ENCODE results near the gene RSPH6A. TPM values are rescaled to one million over a fixed set of nuclear protein-coding genes. Genes with fewer than 3 reads are reported as not detected.
A peak's percentile ranks its signal among the peaks of the same experiment; 100 is the strongest.

The RSPH6A gene
- total and polyA plus RNA-seq, 2 of the 13 experiments (the other 11 are each of a cell fraction or from before 2014, with no cell fraction given) = 0.07 TPM; not detected in 1

DNA sequence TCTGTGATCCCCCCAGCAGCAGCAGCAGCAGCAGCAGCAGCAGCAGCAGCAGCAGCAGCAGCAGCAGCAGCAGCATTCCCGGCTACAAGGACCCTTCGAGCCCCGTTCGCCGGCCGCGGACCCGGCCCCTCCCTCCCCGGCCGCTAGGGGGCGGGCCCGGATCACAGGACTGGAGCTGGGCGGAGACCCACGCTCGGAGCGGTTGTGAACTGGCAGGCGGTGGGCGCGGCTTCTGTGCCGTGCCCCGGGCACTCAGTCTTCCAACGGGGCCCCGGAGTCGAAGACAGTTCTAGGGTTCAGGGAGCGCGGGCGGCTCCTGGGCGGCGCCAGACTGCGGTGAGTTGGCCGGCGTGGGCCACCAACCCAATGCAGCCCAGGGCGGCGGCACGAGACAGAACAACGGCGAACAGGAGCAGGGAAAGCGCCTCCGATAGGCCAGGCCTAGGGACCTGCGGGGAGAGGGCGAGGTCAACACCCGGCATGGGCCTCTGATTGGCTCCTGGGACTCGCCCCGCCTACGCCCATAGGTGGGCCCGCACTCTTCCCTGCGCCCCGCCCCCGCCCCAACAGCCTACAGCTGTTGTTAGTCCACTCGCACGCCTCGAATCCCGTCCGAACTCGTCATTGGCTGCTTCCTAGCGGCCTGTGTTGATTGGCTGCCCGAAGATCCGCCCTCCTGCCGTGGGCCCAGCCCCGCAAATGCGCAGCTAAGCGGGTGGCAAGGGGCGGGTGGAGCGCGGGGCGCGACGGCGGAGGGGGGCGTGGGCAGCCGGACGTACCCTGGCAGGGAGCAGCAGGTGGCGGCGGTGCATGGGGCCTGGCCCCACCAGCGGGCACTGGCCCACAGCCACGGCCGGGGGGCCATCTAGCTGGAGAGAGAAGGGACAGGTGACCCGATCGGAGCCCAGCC, 44.7 kb downstream of the RSPH6A start (continued):
- TF ChIP-seq NONO (IDR thresholded peaks at IDR 0.05) = no peak
- peak; percentile 93 for TF ChIP-seq NONO (CRISPR knock-in tag; conservative IDR thresholded peaks at IDR 0.05)
- TF ChIP-seq ZBTB7B (CRISPR knock-in tag; IDR thresholded peaks at IDR 0.05) = peak; percentile 53; the same call in 1 of the 2 replicates
- no peak for TF ChIP-seq MAFG (CRISPR knock-in tag; IDR thresholded peaks at IDR 0.05)
- 0 out of 2 replicates have a peak, but pooled peaks have one; percentile 35 for TF ChIP-seq FIP1L1 (IDR thresholded peaks at IDR 0.05; ENCODE audit: borderline replicate concordance, insufficient read depth, low read depth, low read length)
- peak; percentile 33; the same call in 1 of the 2 replicates for TF ChIP-seq FOSL1 (CRISPR knock-in tag; IDR thresholded peaks at IDR 0.05; ENCODE audit: borderline replicate concordance)
- peak; percentile 93 for TF ChIP-seq ZFX (CRISPR knock-in tag; IDR thresholded peaks at IDR 0.05; ENCODE audit: low read depth)
- TF ChIP-seq ZFP36 (IDR thresholded peaks at IDR 0.05; ENCODE audit: borderline replicate concordance, low read depth, low read length, partially characterized antibody) = no peak
- no peak for TF ChIP-seq AFF4 (CRISPR knock-in tag; IDR thresholded peaks at IDR 0.05)
- TF ChIP-seq RFXAP (CRISPR knock-in tag; IDR thresholded peaks at IDR 0.05; ENCODE audit: borderline replicate concordance) = peak; percentile 92; the same call in 1 of the 2 replicates
- TF ChIP-seq ZNF556 (CRISPR knock-in tag; IDR thresholded peaks at IDR 0.05; ENCODE audit: borderline replicate concordance) = peak; percentile 30; the same call in 1 of the 2 replicates
- no peak for TF ChIP-seq ZNF235 (CRISPR knock-in tag; IDR thresholded peaks at IDR 0.05; ENCODE audit: borderline replicate concordance)
- no peak for TF ChIP-seq CCAR2 (optimal IDR thresholded peaks at IDR 0.05; ENCODE audit: low read depth, low read length)
- no peak for TF ChIP-seq NAIF1 (CRISPR knock-in tag; IDR thresholded peaks at IDR 0.05; ENCODE audit: borderline replicate concordance)
- no peak for TF ChIP-seq SKIL (CRISPR knock-in tag; IDR thresholded peaks at IDR 0.05; ENCODE audit: borderline replicate concordance)
- TF ChIP-seq ZFP62 (CRISPR knock-in tag; IDR thresholded peaks at IDR 0.05) = no peak
- TF ChIP-seq, protein P1, sequence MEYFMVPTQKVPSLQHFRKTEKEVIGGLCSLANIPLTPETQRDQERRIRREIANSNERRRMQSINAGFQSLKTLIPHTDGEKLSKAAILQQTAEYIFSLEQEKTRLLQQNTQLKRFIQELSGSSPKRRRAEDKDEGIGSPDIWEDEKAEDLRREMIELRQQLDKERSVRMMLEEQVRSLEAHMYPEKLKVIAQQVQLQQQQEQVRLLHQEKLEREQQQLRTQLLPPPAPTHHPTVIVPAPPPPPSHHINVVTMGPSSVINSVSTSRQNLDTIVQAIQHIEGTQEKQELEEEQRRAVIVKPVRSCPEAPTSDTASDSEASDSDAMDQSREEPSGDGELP (IDR thresholded peaks at IDR 0.05; ENCODE audit: borderline replicate concordance, low read depth) = peak; percentile 94
- TF ChIP-seq, protein P2, sequence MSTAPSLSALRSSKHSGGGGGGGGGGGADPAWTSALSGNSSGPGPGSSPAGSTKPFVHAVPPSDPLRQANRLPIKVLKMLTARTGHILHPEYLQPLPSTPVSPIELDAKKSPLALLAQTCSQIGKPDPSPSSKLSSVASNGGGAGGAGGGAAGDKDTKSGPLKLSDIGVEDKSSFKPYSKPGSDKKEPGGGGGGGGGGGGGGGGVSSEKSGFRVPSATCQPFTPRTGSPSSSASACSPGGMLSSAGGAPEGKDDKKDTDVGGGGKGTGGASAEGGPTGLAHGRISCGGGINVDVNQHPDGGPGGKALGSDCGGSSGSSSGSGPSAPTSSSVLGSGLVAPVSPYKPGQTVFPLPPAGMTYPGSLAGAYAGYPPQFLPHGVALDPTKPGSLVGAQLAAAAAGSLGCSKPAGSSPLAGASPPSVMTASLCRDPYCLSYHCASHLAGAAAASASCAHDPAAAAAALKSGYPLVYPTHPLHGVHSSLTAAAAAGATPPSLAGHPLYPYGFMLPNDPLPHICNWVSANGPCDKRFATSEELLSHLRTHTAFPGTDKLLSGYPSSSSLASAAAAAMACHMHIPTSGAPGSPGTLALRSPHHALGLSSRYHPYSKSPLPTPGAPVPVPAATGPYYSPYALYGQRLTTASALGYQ (CRISPR knock-in tag; IDR thresholded peaks at IDR 0.05) = peak; percentile 25; the same call in 1 of the 2 replicates

All from HepG2 (cell line).